Measurements from ENCODE around the gene PRKCH. TPM values are rescaled to one million over a fixed set of nuclear protein-coding genes. Genes with fewer than 3 reads are reported as not detected.

Gene PRKCH
- total RNA-seq, 1 experiment from 2014 or later: 10.3 TPM

- ChIA-PET POLR2A (no interaction called here), CTCF (interaction anchor here (0.6 to 0.7 kb wide), 2 partner anchors 15 to 25 kb away, joined by 3 to 4 read pairs; no protein-coding TSS in a partner anchor)
- Mint-ChIP-seq H3K36me3 (no peaks in the 10 kb centered on the region), H3K27me3 (ENCODE audit: low read depth) (no peaks in the 10 kb centered on the region), H3K9me3 (peaks cover 8% of the 10 kb centered on the region), H3K4me3 (no peak overlapping the region), H3K4me1 (peaks cover 8% of the 10 kb centered on the region), H3K27ac (no peak overlapping the region)
- DNase-seq (ENCODE audit: low spot score) (no peak), ATAC-seq (no peak)
- TF ChIP-seq ZNF671 (CRISPR knock-in tag; IDR thresholded peaks at IDR 0.05) (no peak), HMGA2 (CRISPR knock-in tag; IDR thresholded peaks at IDR 0.05) (no peak), ZMAT4 (CRISPR knock-in tag; IDR thresholded peaks at IDR 0.05) (no peak), ZBTB43 (CRISPR knock-in tag; IDR thresholded peaks at IDR 0.05) (no peak), USF2 (CRISPR knock-in tag; IDR thresholded peaks at IDR 0.05) (no peak), CBFB (CRISPR knock-in tag; IDR thresholded peaks at IDR 0.05; ENCODE audit: low read depth) (no peak), PRDM15 (CRISPR knock-in tag; IDR thresholded peaks at IDR 0.05) (no peak), IRF1 (CRISPR knock-in tag; IDR thresholded peaks at IDR 0.05) (no peak), CDX4 (CRISPR knock-in tag; IDR thresholded peaks at IDR 0.05; ENCODE audit: borderline replicate concordance) (no peak), NR1H2 (CRISPR knock-in tag; IDR thresholded peaks at IDR 0.05) (no peak), TP53 (CRISPR knock-in tag; IDR thresholded peaks at IDR 0.05) (no peak), TEAD4 (CRISPR knock-in tag; IDR thresholded peaks at IDR 0.05) (no peak), CREB1 (CRISPR knock-in tag; IDR thresholded peaks at IDR 0.05) (no peak), ZNF425 (CRISPR knock-in tag; conservative IDR thresholded peaks at IDR 0.05) (no peak), MYBL2 (CRISPR knock-in tag; IDR thresholded peaks at IDR 0.05) (no peak), RELA (CRISPR knock-in tag; IDR thresholded peaks at IDR 0.05; ENCODE audit: borderline replicate concordance) (no peak), ELF4 (CRISPR knock-in tag; IDR thresholded peaks at IDR 0.05; ENCODE audit: low read depth) (no peak), ZBTB21 (CRISPR knock-in tag; IDR thresholded peaks at IDR 0.05; ENCODE audit: borderline replicate concordance) (no peak), ZNF396 (CRISPR knock-in tag; IDR thresholded peaks at IDR 0.05; ENCODE audit: borderline replicate concordance) (no peak), PREB (CRISPR knock-in tag; IDR thresholded peaks at IDR 0.05; ENCODE audit: borderline replicate concordance) (no peak)
These were observed 61.5 kb downstream of the PRKCH start for GRCh38 chr14:61382842-61383241.

Measured in WTC11 (cell line).